Caco-2 (cell line): ENCODE measurements around the gene HMCN1. TPM values are rescaled to one million over a fixed set of nuclear protein-coding genes. Genes with fewer than 3 reads are reported as not detected.

Experiments used
- BruUV-seq: library from RNA; stranded (reverse); fragments of 400-500 nt; replicated peaks from 2 replicates; lab custom pipeline; 2021; lab: Mats Ljungman, UMichigan
- CTCF ChIA-PET: fragments of 300-600 bp; sonication (Branson Sonifier 250); formaldehyde crosslinking; loops from one replicate; lab custom pipeline; 2022; ENCODE audit warnings: antibody characterized with exemption; lab: Charles Lee
- POLR2A ChIA-PET: fragments of 300-600 bp; sonication (Branson Sonifier 250); formaldehyde crosslinking; loops from one replicate; lab custom pipeline; 2022; ENCODE audit warnings: antibody characterized with exemption; lab: Charles Lee
- DNase-seq, 2 experiments: peaks; one replicate each; pipeline versions ENCODE4 v3.0.0 to v3.0.0-alpha.2; 2020 to 2022
- H3K27me3 ChIP-seq: replicated peaks from 2 replicates; pipeline ENCODE4 v1.6.0; 2011; ENCODE audit warnings: low read length; ENCODE audit not compliant: control insufficient read depth, insufficient read depth
- H3K36me3 ChIP-seq: 2 replicates; pipeline ENCODE4 v1.5.1; 2011; ENCODE audit warnings: low read length; ENCODE audit not compliant: control insufficient read depth, insufficient read depth
- H3K4me1 ChIP-seq: fragments of 250-450 bp; sonication (Bioruptor Pico); 2 replicates; pipeline ENCODE4 v1.5.1; 2020; ENCODE audit warnings: mild to moderate bottlenecking
- H3K4me3 ChIP-seq: 2 replicates; pipeline ENCODE4 v1.5.1; 2011; ENCODE audit warnings: low read depth, mild to moderate bottlenecking, control low read depth, low read length
- H3K9me3 ChIP-seq: fragments of 250-450 bp; sonication (Bioruptor Pico); 2 replicates; pipeline ENCODE4 v1.5.1; 2020; ENCODE audit warnings: mild to moderate bottlenecking, moderate library complexity
- H3K27ac Mint-ChIP-seq: one replicate; pipeline ENCODE4 v1.8.0; 2022; ENCODE audit warnings: mixed read lengths; ENCODE audit not compliant: unreplicated experiment
- H3K27me3 Mint-ChIP-seq: one replicate; pipeline ENCODE4 v1.8.0; 2022; ENCODE audit warnings: mixed read lengths; ENCODE audit not compliant: insufficient read depth, unreplicated experiment
- H3K36me3 Mint-ChIP-seq: one replicate; pipeline ENCODE4 v1.8.0; 2022; ENCODE audit warnings: mild to moderate bottlenecking, mixed read lengths; ENCODE audit not compliant: insufficient read depth, unreplicated experiment
- H3K4me1 Mint-ChIP-seq: one replicate; pipeline ENCODE4 v1.8.0; 2022; ENCODE audit warnings: low read depth, mixed read lengths; ENCODE audit not compliant: unreplicated experiment
- H3K4me3 Mint-ChIP-seq: one replicate; pipeline ENCODE4 v1.8.0; 2022; ENCODE audit warnings: mild to moderate bottlenecking, moderate library complexity, mixed read lengths; ENCODE audit not compliant: unreplicated experiment
- H3K9me3 Mint-ChIP-seq: one replicate; pipeline ENCODE4 v1.8.0; 2022; ENCODE audit warnings: mixed read lengths; ENCODE audit not compliant: unreplicated experiment
- CTCF ChIP-seq, 2 experiments: fragments of 200-600 bp in 1 of 2; IDR thresholded peaks; 1 replicate in 1 of 2; 2 replicates in 1 of 2; pipeline versions ENCODE4 v1.5.1 to v1.8.0; 2011 to 2022; ENCODE audit warnings: antibody characterized with exemption in 1 of 2, control low read depth in 1 of 2, inconsistent platforms in 1 of 2, low read depth in 1 of 2, low read length in 1 of 2, mild to moderate bottlenecking in 1 of 2, moderate library complexity in 1 of 2; ENCODE audit not compliant: insufficient read depth in 1 of 2, severe bottlenecking in 1 of 2, unreplicated experiment in 1 of 2
- intact Hi-C: fragments of 100-400 bp; cut with micrococcal nuclease; formaldehyde crosslinking; loops from one replicate; pipeline ENCODE4 v1.10.0; 2022; ENCODE audit not compliant: unreplicated experiment
- total RNA-seq: library from RNA; stranded (reverse); gene quantifications from 2 replicates; pipeline ENCODE4 v1.2.3, GENCODE V29; 2022

The HMCN1 gene
- total RNA-seq, 1 experiment from 2014 or later: 0.02 TPM

- Histone ChIP-seq H3K4me1 (peaks cover 8% of the 10 kb centered on the region; the same call in 1 of the 2 replicates), H3K36me3 (no peaks in the 10 kb centered on the region), H3K27me3 (no peaks in the 10 kb centered on the region), H3K9me3 (0 out of 2 replicates have a peak, but pooled peaks cover 3% of the 10 kb centered on the region), H3K4me3 (no peak overlapping the region)
- Mint-ChIP-seq H3K9me3 (peaks cover 9% of the 10 kb centered on the region), H3K4me3 (no peak overlapping the region), H3K4me1 (no peaks in the 10 kb centered on the region), H3K27ac (no peak overlapping the region), H3K36me3 (no peaks in the 10 kb centered on the region), H3K27me3 (peaks cover 3% of the 10 kb centered on the region)
- POLR2A ChIA-PET: no interaction called here
- DNase-seq: no peak
- no peak for TF ChIP-seq CTCF (IDR thresholded peaks at IDR 0.05; ENCODE audit: insufficient read depth in 1 of 2, low read depth in 1 of 2, low read length in 1 of 2, severe bottlenecking in 1 of 2, unreplicated experiment in 1 of 2)
- BruUV-seq: no TSS peak
- intact Hi-C loops: no loop called here
- CTCF ChIA-PET: no interaction called here
These were observed 490.9 kb downstream of the HMCN1 start for GRCh38 chr1:186225096-186225495.

- no peaks in the 10 kb centered on the region for H3K36me3 Mint-ChIP-seq
- H3K4me1 Mint-ChIP-seq: no peaks in the 10 kb centered on the region
- no peak for TF ChIP-seq CTCF (IDR thresholded peaks at IDR 0.05; ENCODE audit: insufficient read depth in 1 of 2, low read depth in 1 of 2, low read length in 1 of 2, severe bottlenecking in 1 of 2, unreplicated experiment in 1 of 2)
- no peak overlapping the region for H3K4me3 Mint-ChIP-seq
- H3K27me3 ChIP-seq: no peaks in the 10 kb centered on the region
- no peak overlapping the region for H3K27ac Mint-ChIP-seq
- H3K9me3 ChIP-seq: 0 out of 2 replicates have a peak, but pooled peaks cover 3% of the 10 kb centered on the region
- no peaks in the 10 kb centered on the region for H3K9me3 Mint-ChIP-seq
- intact Hi-C loops: no loop called here
- ChIA-PET CTCF (no interaction called here), POLR2A (no interaction called here)
- peaks cover 8% of the 10 kb centered on the region; the same call in 1 of the 2 replicates for H3K4me1 ChIP-seq
- no TSS peak for BruUV-seq
- H3K27me3 Mint-ChIP-seq: no peaks in the 10 kb centered on the region
- no peaks in the 10 kb centered on the region for H3K36me3 ChIP-seq
- H3K4me3 ChIP-seq: no peak overlapping the region
- no peak for DNase-seq
These were observed 494.6 kb downstream of the HMCN1 start for GRCh38 chr1:186228749-186229148.

DNA sequence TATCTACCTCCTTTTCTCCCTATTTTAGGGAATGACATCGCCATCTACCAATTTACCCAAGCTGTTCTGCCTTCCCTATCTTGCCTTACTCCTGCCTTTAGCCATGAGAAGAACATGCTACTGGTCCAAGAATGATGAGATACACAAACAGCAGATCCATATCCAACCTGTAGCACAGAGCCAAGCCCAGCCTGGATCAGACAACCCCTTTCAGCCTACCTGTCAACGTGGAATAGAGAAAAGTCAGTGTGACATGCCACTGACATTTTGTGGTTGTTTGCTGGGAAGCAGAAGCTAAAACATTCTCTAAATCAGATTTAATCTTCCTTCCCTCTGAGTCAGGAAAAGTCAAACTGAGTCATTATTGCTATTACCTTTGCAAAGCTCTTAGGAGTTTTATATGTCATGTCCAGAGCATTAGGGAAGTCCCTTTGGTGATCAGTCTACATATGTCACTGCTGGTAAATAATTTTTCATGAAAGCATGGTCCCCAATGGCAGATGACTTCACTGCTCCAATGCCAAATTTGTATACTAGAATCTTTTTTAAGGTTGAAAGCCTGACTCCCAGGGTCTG lies 497.8 kb downstream of the HMCN1 start:
- H3K4me3 Mint-ChIP-seq: no peak overlapping the region
- H3K4me1 ChIP-seq: no peaks in the 10 kb centered on the region
- no TSS peak for BruUV-seq
- H3K27ac Mint-ChIP-seq: no peak overlapping the region
- DNase-seq: no peak
- intact Hi-C loops: no loop called here
- ChIA-PET POLR2A (no interaction called here), CTCF (no interaction called here)
- H3K4me1 Mint-ChIP-seq: no peaks in the 10 kb centered on the region
- H3K27me3 Mint-ChIP-seq: no peaks in the 10 kb centered on the region
- no peak for TF ChIP-seq CTCF (IDR thresholded peaks at IDR 0.05; ENCODE audit: insufficient read depth in 1 of 2, low read depth in 1 of 2, low read length in 1 of 2, severe bottlenecking in 1 of 2, unreplicated experiment in 1 of 2)
- H3K36me3 Mint-ChIP-seq: no peaks in the 10 kb centered on the region
- no peaks in the 10 kb centered on the region for H3K36me3 ChIP-seq
- H3K4me3 ChIP-seq: no peak overlapping the region
- H3K9me3 Mint-ChIP-seq: no peaks in the 10 kb centered on the region
- no peaks in the 10 kb centered on the region for H3K27me3 ChIP-seq
- no peaks in the 10 kb centered on the region for H3K9me3 ChIP-seq
